HG03575 (cell line): ENCODE measurements around the gene CXCL9.
"Not testable (repeated sequence)": the region's sequence is repeated elsewhere in the genome, so short reads cannot be mapped to it uniquely, and the experiment has no call there.

ENCODE experiments used
- ATAC-seq: cut with Tn5 transposase; IDR thresholded peaks from one replicate; pipeline ENCODE4 v1.9.1; 2021; ENCODE audit not compliant: unreplicated experiment, insufficient number of reproducible peaks, low FRiP score; ENCODE audit errors: extremely low read depth

Gene CXCL9

GRCh38 chr4:75976177-75976576 lies 31.1 kb downstream of the CXCL9 start:
- ATAC-seq = no peak

- no peak for ATAC-seq
These were observed 33.5 kb downstream of the CXCL9 start for GRCh38 chr4:75973766-75974165.

DNA sequence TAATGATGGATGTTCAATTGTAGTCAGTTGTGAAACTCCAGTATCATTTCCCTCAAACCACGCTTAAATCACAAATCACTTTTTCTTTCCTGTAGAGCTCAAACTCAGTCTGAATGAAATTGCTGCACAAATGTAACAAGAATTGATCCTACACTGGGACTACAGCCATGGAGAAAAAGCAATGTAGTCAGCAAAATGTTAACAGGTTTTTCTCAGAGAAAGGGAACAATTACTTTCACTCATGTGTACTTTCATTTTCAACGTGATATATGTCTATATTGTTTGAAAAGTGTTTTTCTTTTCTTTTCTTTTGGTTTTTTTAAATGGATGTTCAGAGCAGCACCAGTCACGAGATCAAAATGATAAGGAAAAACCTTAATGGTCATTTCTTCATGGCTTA lies 39.2 kb downstream of the CXCL9 start:
- ATAC-seq = no peak

DNA sequence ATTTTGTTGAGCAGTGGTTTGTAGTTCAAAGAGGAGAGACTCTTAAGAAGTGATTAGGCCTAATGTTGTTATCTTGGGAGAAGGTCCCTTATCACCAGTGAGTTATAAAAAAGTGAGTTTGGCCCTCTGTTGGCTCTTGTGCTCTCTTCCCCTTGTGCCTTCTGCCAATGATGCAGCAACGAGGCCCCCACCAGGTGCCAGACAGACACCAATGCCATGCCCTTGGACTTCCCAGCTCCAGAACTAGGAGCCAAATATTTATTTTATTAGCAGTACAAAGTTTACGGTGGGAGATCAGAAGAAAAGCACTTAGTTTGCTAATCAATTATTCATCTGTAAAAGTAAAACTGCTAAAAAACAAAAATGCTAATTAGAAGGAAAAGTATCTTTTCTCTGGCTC lies 43.8 kb downstream of the CXCL9 start:
- no peak for ATAC-seq

DNA sequence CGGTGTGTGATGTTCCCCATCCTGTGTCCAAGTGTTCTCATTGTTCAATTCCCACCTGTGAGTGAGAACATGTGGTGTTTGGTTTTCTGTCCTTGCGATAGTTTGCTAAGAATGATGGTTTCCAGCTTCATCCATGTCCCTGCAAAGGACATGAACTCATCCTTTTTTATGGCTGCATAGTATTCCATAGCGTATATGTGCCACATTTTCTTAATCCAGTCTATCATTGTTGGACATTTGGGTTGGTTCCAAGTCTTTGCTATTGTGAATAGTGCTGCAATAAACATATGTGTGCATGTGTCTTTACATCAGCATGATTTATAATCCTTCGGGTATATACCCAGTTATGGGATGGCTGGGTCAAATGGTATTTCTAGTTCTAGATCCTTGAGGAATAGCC lies 45.2 kb downstream of the CXCL9 start:
- not testable (repeated sequence) for ATAC-seq

DNA sequence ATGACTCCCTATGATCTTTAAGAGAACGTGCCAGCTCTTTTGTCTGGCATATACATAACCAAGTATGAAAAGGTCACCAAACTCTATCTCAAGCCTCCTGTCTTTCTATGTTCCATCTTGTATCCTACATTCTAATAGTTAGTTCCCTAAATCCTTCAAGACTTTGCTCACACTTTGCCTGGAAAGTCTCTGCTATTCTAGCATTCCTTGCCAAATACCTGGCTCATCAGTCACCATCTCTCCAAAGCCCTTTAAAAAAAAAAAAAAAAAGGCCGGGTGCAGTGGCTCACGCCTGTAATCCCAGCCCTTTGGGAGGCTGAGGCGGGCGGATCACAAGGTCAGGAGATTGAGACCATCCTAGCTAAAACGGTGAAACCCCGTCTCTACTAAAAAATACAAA lies 48.8 kb downstream of the CXCL9 start:
- not testable (repeated sequence) for ATAC-seq

- ATAC-seq = not testable (repeated sequence)
These were observed 52.5 kb downstream of the CXCL9 start for GRCh38 chr4:75954811-75955210.

DNA sequence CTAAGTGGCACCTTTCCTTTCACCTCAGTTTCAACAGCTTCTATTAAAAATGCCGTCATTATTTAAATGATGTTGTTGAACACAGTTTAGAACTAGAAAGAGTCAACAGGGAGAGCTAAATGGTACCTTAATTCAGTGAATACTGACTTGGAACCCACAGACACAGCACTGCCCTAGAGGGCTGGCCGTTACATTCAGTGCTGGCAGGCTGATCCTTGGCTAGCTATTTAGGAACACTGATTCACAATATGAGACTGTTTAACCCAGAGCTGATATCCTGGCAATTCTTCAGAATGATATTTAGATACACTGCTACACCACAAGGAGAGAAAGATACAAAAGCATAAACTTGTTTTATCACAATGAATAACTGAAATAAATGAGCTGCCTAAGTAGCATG lies 53.8 kb downstream of the CXCL9 start:
- ATAC-seq = no peak
